DMS 273 (cell line): ENCODE results near the gene PPP1R1B.
"Not testable (repeated sequence)": the region's sequence is repeated elsewhere in the genome, so short reads cannot be mapped to it uniquely, and the experiment has no call there.

ENCODE experiments used
- DNase-seq: peaks from one replicate; lab custom pipeline; 2025; ENCODE audit not compliant: unreplicated experiment; lab: John Stamatoyannopoulos, UW

Gene PPP1R1B

DNA sequence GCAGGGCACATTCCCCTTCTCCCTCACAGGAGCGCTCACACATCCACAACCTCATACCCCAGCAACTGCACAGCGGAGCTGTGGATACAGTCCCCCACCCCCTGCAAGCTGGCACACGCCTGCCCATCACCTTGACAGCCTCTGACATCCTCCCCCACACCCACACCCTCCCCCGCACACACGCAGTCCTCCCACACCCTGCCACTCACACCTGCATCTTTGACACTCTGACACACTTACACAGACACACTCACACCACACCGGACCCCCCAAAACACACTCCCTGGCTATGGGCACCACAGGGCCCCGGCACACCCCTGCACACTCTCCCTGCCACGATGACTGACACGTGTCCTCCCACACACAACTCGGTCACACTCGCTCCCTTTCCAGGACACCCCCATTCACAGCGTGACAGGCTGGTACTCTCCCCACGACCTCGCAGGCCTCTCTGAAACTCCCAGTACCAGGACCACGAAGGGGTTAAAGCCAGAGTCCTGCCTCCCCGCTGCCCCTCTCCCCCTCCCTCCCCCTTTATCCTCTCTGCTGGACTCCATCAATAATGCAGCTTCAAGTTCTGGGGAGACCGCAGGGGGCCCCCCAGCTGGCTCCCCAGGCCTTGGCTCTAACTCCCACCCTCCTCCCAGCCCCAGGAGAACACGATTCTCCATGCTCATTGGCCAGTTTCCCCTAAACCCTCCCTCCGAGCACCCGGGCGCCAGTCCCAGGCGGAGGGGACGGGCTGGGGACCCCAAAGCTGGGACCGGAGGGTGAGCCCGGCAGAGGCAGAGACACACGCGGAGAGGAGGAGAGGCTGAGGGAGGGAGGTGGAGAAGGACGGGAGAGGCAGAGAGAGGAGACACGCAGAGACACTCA is at the start of gene PPP1R1B:
TSS of gene PPP1R1B (plus strand) at position 782 of the 876 bp plus-strand sequence. CDS start 441 bp downstream, outside the sequence.
- DNase-seq, result peak; percentile 39

DNA sequence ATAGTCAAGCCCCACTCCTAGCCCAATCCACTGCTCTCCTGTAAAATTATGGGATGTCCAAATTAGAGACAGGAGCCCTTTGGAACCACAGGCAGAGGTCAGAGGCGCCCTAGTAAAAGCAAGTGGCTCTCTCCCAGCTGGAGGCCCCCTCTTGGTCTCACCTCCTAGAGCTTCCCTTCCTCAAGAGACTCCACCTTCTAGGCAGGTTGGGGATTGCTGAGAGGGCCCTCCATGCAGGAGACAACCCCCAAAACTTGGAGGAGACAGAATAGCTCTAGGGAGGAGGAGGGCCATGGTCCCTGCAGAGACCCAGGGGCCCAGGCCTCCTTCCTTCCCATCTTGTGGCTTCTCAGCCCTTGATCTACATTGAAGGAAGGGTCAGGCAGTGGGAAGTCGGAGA is 48.5 kb upstream of the PPP1R1B start:
- no peak for DNase-seq

DNA sequence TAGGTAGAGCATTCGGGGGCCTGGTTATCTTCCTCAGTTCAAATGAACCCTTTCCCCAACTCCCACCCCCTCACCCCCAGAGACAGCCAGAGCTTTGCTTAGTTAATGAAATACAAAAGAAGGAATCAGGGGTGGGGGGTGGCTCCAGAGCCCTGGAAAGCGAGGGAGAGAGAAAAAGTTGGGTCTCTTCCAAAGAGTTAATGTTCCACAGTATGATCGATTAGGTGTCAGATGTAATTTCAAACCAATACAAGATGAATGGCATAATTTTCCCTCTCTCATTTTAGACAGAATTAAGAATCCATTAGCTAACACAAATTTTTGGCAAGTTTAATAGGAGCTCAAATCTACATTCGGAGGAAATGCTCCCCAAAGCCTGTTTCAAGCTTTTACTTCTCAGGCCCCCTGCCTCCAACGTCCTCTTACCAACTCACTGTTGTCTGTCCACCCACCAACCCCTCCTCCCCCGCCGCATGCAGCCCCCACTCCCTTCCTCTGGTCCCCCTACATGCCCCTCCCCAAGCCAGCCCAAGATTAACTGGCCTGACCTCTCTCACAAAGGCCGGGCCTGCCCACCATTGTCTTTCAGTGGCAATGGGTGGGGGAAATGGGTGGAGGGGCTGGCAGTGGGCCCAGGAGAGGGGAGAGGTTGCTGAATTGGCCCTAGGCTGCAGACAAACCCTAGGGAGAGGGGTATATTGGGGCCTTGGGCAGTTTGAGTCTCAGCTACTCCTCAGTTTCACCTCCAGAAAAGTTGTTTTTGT is 47.3 kb upstream of the PPP1R1B start:
- DNase-seq, result no peak

DNA sequence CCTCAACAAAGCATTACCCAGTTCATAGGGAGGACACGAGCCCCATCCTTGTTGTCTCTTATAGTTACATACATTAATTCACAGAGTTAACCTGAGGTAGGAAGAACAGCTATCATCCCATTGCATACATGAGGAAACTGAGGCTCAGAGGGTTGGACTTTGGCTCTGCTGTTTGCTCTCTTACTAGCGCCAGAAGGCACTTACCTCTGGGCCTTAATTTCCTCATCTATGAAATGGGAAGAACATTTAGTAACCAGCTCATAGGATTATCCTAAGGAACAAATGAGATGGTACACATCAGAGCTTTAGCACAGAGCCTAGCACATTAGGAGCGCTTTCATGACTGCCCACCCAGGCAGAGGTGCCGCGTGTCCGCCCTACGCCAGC is 46.7 kb upstream of the PPP1R1B start:
- DNase-seq, result no peak

DNA sequence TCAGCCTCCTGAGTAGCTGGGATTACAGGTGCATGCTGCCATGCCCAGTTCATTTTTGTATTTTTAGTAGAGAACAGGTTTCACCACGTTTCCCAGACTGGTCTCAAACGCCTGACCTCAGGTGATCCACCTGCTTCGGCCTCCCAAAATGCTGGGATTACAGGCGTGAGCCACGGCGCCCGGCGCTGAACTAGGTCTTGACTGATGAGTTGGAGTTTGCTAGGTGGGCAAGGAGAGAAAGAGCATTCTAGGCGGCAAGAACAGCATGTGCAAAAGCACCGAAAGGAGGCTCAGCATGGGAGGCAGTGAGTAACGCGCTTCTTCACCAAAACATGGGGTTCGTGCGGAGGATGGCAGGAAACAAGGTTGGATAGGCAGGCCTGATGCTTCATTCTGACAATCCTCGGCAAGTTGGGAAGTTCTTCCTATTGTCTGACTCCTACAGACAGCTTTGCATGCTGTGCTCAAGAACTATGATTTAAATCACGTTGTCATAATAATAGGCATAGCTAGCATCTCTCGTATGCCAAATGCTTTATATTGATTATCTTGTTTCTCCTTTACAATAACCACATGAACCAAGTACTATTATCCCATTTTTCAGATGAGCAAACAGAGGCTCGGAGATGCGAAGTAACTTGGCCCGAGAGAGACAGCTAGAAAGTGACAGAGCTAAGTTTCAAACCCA is 45.5 kb upstream of the PPP1R1B start:
- no peak for DNase-seq

DNA sequence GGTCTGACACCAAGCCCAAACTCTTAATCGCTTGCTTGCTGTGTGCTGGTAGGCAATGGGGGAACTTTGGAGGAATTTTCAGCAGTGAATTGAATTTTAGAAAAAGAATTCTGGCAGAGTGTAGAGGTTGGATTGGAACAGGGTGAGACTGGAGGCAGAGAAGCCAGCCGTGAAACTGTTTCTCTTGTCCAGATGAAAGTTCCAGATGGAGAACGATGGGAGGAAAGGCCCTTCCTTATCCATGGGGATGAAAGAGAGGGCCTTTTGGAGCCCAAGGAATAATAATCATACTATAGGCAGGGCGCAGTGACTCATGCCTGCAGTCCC is 45.0 kb upstream of the PPP1R1B start:
- no peak for DNase-seq

DNA sequence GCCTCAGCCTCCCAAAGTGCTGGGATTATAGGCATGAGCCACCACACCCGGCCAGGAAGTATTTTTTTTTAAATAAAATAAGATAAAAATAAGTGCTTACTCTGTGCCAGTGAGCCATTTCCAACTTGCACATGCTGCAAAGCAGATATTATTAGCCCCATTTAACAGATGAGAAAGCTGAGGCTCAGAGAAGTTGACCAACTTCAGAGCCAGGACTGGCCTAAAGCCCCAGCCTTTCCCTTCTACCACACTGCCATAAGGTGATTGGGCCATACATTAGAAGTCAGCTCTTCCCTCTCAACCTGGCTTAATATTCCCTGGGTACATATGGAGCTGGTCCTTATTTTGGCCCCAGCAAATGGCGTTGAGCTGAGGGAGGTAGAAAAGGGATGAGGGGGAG is 44.1 kb upstream of the PPP1R1B start:
- DNase-seq, result no peak

DNA sequence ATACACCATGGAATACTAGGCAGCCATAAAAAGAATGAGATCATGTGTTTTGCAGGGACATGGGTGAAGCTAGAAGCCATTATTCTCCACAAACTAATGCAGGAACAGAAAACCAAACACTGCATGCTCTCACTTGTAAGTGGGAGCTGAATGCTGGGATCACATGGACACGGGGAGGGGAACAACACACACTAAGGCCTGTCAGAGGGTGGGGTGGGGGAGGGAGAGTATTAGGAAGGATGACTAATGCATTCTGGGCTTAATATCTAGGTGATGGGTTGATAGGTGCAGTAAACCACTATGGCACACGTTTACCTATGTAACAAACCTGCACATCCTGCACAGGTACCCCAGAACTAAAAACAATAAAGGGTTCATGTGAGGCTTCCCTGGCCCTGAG is 36.6 kb upstream of the PPP1R1B start:
- not testable (repeated sequence) for DNase-seq

DNA sequence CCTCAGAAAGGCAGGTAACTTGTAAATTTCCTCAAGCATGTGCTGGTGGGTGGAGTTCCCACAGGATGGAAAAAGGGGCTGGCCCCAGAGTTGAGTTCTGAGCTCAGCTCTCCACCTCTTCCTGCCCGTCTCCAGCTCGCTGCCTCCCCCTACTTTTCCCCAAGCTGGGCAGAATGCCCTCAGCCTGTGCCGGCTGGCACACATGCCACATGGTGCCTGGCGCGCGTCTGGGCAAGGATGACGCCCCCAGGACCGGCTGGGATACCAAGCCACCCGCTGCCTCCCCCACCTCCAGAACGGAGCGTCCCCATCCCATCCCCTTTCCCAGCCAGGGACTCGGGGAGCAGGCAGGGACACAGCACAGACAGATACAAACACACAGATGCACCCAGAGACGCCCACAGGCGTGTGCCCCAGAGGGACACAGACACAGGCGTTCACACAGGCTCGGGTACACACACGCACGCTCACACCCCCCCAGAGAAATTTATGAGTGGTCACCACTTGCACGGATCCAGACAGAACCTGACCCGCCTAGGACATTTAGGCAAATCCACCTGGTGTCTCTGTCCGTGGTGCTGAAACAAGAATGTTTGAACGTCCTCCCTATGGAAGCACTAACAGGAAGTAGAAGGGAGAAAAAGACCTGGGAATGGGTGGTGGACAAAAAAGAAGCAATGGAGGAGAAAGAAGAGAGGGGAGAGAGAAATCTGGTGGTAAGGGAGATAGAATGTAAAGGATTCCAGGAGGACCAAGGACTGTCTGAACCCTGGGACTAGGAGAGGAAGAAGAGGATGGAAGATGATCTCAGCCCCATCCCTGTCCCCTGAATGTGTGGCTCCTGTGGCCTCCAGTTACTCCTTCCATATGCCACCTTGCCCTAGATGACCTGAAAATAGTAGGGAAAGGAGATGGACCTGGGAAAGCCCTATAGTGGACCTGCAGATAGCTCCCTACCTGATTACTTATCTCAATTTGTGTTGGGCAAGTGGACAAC is 34.5 kb upstream of the PPP1R1B start:
- DNase-seq, result peak; percentile 81

DNA sequence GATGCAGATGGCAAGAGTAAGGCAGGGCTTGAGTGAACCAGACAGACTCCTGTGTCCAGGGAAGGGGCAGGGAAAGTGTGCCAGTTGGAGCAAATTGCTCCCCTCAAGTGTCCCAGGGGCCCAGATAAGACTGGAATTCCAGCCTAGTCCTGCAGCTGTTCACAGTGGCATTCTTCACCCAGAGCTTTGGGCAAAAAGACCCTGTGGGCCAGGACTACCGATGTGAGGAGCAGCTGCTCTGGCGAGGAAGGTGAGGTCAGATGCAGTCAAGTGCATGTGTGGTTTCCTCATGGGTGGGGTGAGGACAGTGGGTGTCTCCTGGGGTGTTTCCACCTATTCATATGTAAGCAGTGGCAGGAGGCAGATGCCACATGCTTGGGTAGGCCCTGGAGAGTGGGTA is 33.4 kb upstream of the PPP1R1B start:
- no peak for DNase-seq

DNA sequence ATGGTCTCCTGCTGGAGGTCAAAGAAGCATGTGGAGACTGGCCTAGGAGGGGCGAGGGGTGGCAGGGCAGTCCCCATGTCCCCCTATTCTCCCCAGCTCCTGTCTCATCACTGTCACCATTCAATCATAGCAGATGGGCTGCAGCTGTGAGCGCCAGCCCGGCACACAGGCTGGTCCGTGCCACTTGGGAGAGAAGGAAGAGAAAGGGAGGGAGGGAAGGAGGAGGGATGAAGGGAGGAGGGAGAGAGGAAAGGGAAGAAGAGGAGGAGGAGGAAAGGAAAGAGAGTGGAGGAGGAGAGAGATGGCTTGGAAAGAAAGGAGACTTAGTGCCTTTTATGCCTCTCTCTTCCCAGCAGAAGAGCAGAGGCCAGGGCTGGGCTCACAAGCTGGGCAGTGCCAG is 31.5 kb upstream of the PPP1R1B start:
- peak; percentile 49 for DNase-seq

DNA sequence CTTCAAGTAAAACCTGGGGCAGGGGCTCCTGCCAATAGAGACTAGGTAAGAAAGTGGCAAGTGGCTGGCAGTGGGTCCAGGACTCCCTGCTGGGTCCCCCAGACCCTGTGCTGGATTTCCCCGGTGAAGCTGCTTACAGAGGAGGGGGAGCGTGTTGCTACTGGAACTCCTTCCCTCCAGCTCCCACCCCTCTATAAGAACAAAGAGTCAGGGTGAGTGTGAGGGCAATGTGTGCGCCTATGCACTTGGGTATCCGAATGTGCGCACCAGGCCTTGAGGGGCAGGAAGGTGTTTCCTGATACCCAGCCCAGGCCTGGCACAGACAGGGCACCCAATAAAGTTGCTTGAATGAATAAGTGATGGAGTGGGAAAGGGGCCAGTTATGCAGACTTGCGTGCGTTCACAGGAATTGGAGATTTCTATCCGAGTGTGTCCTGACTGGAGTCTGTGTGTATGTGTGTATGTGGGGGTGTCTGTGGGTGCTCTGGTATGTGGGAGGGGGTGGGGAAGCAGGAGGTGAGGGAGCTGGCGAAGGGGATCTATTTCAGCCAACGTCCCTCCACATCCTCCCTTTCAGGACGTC is 30.7 kb upstream of the PPP1R1B start:
- peak; percentile 55 for DNase-seq

DNA sequence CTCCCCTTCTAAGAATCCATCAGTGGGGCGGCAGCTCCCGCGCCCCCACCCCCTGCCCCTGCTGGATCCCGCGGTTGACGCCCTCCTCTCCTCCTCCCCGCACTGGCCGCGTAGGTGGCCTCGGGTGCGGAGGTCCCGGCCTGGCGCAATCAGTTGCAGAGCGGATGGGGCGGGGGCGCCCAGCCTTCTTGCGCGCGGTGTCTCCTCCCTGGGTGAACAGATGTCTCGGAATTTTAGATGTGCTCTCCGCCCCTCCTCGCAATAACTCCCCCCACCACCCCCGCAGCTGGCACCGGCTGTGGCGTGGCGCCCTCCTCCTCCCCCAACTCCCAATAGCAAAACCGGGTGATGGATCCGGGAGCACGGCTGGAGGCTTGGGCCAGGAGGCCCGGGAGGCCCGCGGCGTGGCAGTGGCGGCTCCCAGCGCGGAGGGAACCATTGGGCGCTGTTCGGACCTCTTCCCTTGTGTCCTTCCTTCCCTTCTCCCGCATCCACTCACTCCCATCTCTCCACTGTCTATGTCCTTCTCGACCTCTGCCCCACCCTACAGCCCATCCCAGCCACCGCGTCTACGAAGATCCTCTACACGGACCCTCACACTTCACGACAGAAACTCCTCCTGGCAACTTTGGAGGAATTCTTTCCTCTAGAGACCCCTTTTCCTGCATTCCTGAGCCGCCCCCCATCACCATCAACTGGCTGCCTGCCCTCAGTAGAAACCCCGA is 30.0 kb upstream of the PPP1R1B start:
- peak; percentile 90 for DNase-seq

DNA sequence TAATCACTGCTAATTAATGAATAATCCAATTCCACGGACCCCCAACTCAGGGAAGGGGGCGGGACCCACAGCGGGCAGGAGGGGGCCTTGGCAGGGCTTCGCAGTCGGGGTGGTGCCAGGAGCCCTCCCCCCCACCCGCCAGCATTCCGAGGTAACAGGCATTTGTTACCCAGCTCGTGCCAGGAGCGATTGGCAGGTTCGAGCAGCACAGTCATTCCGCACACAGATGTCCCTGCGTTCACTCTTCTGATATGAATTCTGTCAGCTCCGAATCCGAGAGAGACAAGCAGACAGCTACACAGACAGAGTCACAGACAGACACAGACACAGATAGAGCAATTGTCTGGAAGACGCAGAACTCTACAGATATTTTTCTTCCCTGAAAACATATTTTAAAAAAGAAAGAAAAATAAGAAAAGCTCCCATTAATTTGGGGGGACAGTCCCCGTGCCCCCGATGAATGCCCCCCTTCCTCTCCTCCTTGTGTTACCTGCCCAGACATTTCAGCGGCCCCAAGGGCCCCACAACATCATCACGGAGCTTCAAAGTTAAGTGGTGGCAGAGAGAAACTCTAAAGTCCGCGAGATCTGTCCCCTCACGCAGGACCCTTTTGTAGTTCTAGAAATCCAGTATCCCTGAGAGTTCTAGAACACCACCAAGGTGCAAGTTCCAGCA is 29.2 kb upstream of the PPP1R1B start:
- peak; percentile 83 for DNase-seq

DNA sequence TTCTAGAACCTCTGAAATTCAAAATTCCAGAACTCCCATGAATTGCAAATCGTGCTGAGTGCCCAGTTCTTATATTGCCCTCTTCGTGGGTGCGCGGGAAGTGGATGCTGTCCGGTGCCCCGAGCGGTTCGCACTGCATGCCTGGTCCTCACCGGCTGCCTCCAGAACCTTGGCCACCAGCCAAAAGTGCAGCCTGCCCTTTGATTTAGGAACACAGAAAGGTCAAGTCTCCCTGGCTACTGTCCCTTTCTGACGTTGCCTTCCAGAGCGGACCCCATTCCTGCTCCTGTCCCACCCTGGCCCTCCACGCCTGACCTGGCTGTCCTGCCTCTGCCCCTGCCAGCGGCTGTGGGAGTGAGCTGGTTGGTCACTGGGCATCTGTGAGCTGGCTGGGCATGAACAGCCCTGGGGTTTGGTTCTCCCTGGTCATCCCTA is 28.7 kb upstream of the PPP1R1B start:
- peak; percentile 59 for DNase-seq

DNA sequence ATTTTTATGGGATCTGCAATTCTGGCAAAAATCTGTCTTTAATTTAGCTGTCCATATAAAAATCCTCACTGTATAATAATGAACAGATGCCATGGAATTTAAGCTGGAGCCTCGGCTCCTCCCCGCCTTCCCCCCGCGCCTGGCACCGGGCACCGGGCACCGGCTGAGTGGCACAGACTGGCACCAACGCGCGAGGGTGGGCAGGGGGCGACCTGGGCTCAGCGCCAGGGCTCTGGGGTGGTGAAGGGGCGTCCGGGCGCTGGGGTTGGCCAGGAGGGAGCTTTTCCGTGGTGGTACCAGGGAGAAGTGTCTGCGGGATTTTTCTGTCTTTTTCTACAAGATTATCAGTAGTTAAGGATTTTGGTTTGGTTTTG is 28.1 kb upstream of the PPP1R1B start:
- peak; percentile 44 for DNase-seq

DNA sequence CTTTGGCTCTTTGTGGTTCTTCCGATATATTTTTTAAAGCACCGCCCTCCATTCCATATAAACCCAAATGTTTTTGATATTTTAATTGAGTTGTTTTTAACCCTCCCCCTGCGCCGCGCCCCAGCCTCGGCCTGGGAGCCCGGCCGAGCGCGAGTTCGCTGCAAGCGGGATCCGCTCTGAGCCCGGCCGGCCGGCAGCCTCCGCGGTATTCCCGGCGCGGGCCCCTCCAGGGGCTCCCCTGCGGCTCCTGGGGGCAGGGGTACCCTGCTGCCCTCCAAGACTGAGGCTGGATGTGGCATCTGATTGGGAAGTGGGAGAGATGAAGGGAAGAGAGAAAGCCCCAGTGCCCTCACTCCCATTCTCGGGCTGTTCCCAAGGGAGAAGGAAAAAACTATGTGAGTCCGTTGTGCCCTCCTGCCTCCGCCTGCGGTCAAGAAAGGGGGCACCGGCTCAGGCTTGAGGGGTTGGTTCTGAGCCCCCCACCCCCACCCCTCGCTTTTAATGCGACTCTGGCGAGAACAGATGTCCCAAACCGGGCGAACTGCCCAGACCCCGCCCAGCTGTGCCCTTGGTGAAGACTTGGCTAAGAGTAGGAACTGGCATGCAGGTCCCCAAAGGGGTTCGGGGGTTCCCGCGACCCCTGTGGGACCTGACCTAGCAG is 27.6 kb upstream of the PPP1R1B start:
- DNase-seq, result peak; percentile 85

DNA sequence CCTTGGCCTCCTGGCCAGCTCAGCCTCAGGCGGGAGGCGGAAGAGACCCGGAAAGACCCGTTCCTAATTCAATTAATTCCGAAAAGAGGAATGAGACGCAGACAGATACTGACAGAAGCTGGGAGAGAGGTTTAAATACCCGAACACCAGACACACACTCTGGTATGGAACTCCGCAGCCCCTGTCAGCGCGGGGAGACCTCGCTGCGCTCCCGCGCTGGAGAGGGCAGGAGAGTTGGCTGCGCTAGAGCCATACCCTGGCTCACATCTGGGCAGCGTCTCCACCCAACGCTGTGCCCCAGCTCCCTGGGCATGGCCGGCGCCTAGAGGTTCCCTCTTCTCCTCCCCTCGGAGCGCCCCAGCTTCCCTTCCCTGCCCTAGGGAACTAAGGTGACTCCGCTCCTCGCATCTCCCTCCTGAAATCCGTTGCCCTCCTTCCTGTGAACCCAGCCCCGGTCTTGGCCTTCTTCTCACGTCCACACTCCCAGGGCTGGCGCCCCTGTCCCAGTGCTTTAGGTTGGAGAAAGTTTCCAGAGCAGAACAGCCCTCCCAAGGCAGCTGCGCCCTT is 27.0 kb upstream of the PPP1R1B start:
- DNase-seq, result peak; percentile 73
